KMS-11 (cell line): ENCODE results near the gene NSD2.
A peak's percentile ranks its signal among the peaks of the same experiment; 100 is the strongest.

Experiments
- H2AFZ ChIP-seq: fragments of 200-600 bp; sonication (generic); 2 replicates; pipeline ENCODE4 v1.6.1; 2016; ENCODE audit warnings: antibody characterized with exemption, mixed run types, low read depth
- H3K27ac ChIP-seq: fragments of 200-600 bp; sonication (generic); 2 replicates; pipeline ENCODE4 v1.6.1; 2016; ENCODE audit warnings: mild to moderate bottlenecking, mixed run types
- H3K27me3 ChIP-seq: fragments of 200-600 bp; sonication (generic); 2 replicates; pipeline ENCODE4 v1.6.1; 2017; ENCODE audit warnings: mild to moderate bottlenecking, low read depth, mixed run types, moderate library complexity; ENCODE audit not compliant: insufficient read depth
- H3K36me3 ChIP-seq: fragments of 200-600 bp; sonication (generic); 2 replicates; pipeline ENCODE4 v1.6.1; 2017; ENCODE audit warnings: mild to moderate bottlenecking, mixed run types; ENCODE audit not compliant: insufficient read depth
- H3K4me1 ChIP-seq: fragments of 200-600 bp; sonication (generic); 2 replicates; pipeline ENCODE4 v1.6.1; 2016; ENCODE audit warnings: mild to moderate bottlenecking, low read depth, mixed run types; ENCODE audit not compliant: poor library complexity, severe bottlenecking
- H3K4me2 ChIP-seq: fragments of 200-600 bp; sonication (generic); 2 replicates; pipeline ENCODE4 v1.7.0; 2016; ENCODE audit warnings: mild to moderate bottlenecking, mixed run types
- H3K4me3 ChIP-seq: fragments of 200-600 bp; sonication (generic); IDR thresholded peaks from 2 replicates; pipeline ENCODE4 v1.6.1; 2017; ENCODE audit warnings: low read depth, low read length, mixed read lengths; ENCODE audit not compliant: insufficient read depth
- H3K79me2 ChIP-seq: fragments of 200-600 bp; sonication (generic); 2 replicates; pipeline ENCODE4 v1.6.1; 2016; ENCODE audit warnings: low read depth, mixed run types; ENCODE audit not compliant: insufficient read depth
- H3K9ac ChIP-seq: fragments of 200-600 bp; sonication (generic); 2 replicates; pipeline ENCODE4 v1.6.1; 2016; ENCODE audit warnings: mild to moderate bottlenecking, mixed run types
- H4K20me1 ChIP-seq: fragments of 200-600 bp; sonication (generic); 2 replicates; pipeline ENCODE4 v1.6.1; 2016; ENCODE audit warnings: mild to moderate bottlenecking, mixed run types; ENCODE audit not compliant: insufficient read depth
- CTCF ChIP-seq: fragments of 200-600 bp; sonication (generic); conservative IDR thresholded peaks from 2 replicates; pipeline ENCODE4 v1.6.1; 2017; ENCODE audit warnings: low read depth, mild to moderate bottlenecking, antibody characterized with exemption, low read length, moderate library complexity, mixed read lengths

NSD2 gene

GRCh38 chr4:1873291-1873690, 2.1 kb downstream of the NSD2 start:
- peaks cover 49% of the 10 kb centered on the region for H4K20me1 ChIP-seq
- peak overlapping the region; percentile 59 for H3K4me2 ChIP-seq
- H3K4me3 ChIP-seq, result no peak overlapping the region
- no peak overlapping the region for H3K9ac ChIP-seq
- no peaks in the 10 kb centered on the region for H3K36me3 ChIP-seq
- no peaks in the 10 kb centered on the region for H3K27me3 ChIP-seq
- no peak overlapping the region for H2AFZ ChIP-seq
- TF ChIP-seq CTCF, result no peak
- peak overlapping the region; percentile 40; the same call in 1 of the 2 replicates for H3K27ac ChIP-seq
- peaks cover 67% of the 10 kb centered on the region for H3K4me1 ChIP-seq
- H3K79me2 ChIP-seq, result peaks cover 81% of the 10 kb centered on the region

GRCh38 chr4:1873776-1874175, 2.6 kb downstream of the NSD2 start:
- Histone ChIP-seq H3K4me3 (no peak overlapping the region), H3K79me2 (peaks cover 81% of the 10 kb centered on the region), H3K9ac (no peak overlapping the region), H3K27me3 (no peaks in the 10 kb centered on the region), H3K4me2 (peak overlapping the region; percentile 59; the same call in 1 of the 2 replicates), H2AFZ (no peak overlapping the region), H4K20me1 (peaks cover 53% of the 10 kb centered on the region), H3K4me1 (peaks cover 64% of the 10 kb centered on the region), H3K27ac (peak overlapping the region; percentile 40; the same call in 1 of the 2 replicates), H3K36me3 (no peaks in the 10 kb centered on the region)
- TF ChIP-seq CTCF, result no peak

- H4K20me1 ChIP-seq, result peaks cover 53% of the 10 kb centered on the region
- peak overlapping the region; percentile 40; the same call in 1 of the 2 replicates for H3K27ac ChIP-seq
- no peak overlapping the region for H3K9ac ChIP-seq
- no peak for TF ChIP-seq CTCF
- H3K4me3 ChIP-seq, result no peak overlapping the region
- no peaks in the 10 kb centered on the region for H3K36me3 ChIP-seq
- H2AFZ ChIP-seq, result no peak overlapping the region
- H3K27me3 ChIP-seq, result no peaks in the 10 kb centered on the region
- 0 out of 2 replicates have a peak overlapping the region, but pooled peaks have one; percentile 8 for H3K4me2 ChIP-seq
- H3K4me1 ChIP-seq, result peaks cover 60% of the 10 kb centered on the region
- H3K79me2 ChIP-seq, result peaks cover 80% of the 10 kb centered on the region
Measured at GRCh38 chr4:1874201-1874600, 3.0 kb downstream of the NSD2 start.

- H3K4me3 ChIP-seq, result no peak overlapping the region
- peaks cover 68% of the 10 kb centered on the region for H4K20me1 ChIP-seq
- no peak for TF ChIP-seq CTCF
- H3K79me2 ChIP-seq, result peaks cover 96% of the 10 kb centered on the region
- no peaks in the 10 kb centered on the region for H3K36me3 ChIP-seq
- H3K9ac ChIP-seq, result no peak overlapping the region
- H3K4me2 ChIP-seq, result no peak overlapping the region
- H3K27me3 ChIP-seq, result no peaks in the 10 kb centered on the region
- H3K4me1 ChIP-seq, result peaks cover 63% of the 10 kb centered on the region
- peak overlapping the region; percentile 13; the same call in 1 of the 2 replicates for H3K27ac ChIP-seq
- H2AFZ ChIP-seq, result no peak overlapping the region
Measured at GRCh38 chr4:1879485-1879884, 8.3 kb downstream of the NSD2 start.
